ENCODE measurements around the gene CDV3.

Gene CDV3

GRCh38 chr3:133607816-133608215 lies 34.3 kb downstream of the CDV3 start:
- DNase-seq = no peak

GRCh38 chr3:133608388-133608787 lies 34.9 kb downstream of the CDV3 start:
- no peak for DNase-seq

GRCh38 chr3:133610031-133610430 lies 36.5 kb downstream of the CDV3 start:
- no peak for DNase-seq

GRCh38 chr3:133611534-133611933 lies 38.0 kb downstream of the CDV3 start:
- DNase-seq = no peak

GRCh38 chr3:133620066-133620784 lies 46.7 kb downstream of the CDV3 start:
- peak in 1 of 5 experiments; percentile 76 for DNase-seq

GRCh38 chr3:133627789-133628188 lies 54.3 kb downstream of the CDV3 start:
- DNase-seq = no peak

- no peak for DNase-seq
Observed at GRCh38 chr3:133629146-133629545, 55.7 kb downstream of the CDV3 start.

GRCh38 chr3:133633439-133633838 lies 60.0 kb downstream of the CDV3 start:
- DNase-seq = no peak

Data from T-helper 2 cell (primary cell).